Measurements from ENCODE around the gene NTF4. TPM values are rescaled to one million over a fixed set of nuclear protein-coding genes. Genes with fewer than 3 reads are reported as not detected.

The NTF4 gene
- total and polyA plus RNA-seq, 2 of the 4 experiments (the other 2 are of a cell fraction), result 0.09 to 0.18 TPM

DNA sequence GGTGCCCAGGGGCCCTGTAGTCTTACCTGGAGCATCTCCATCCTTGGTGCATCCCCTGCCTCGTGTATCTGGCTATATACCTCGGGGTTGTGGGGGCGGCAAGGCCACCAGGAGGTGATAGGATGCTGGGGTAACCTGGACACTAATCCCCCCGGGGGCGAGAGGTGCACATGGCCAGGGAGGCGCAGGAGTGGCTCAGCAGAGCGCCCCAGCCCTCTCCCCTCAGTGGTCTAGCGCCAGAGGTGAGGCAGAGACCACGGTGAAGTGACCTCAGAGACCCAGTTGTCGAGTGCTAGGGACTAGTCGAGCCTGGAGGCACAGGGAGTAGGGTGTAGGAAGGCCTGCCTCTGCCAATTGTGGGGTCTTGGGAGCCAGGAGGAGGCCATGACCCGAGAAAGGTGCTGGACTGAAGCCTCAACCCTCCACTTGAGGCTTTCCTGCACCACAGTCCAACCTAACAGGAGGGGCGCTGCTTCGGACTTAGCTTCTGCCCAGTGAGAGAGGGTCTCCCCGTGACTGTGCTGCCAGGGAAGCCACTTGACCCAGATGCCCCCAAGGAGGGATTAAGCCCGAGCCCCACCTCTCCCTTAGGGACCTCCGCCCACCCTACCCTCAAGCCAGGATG lies 47.5 kb downstream of the NTF4 start, which contains the start of gene LHB:
LHB (minus strand) TSS at position 51 of the 625 bp plus-strand sequence; CDS start at position 41, 10 bp downstream.
- H3K9me3 ChIP-seq (ENCODE audit: control insufficient read depth, insufficient read depth, low read length), result no peaks in the 10 kb centered on the region
- no peak within 1 kb of the TSS for H3K14ac ChIP-seq (replicated peaks; ENCODE audit: low read depth, low read length)
- H2BK15ac ChIP-seq (ENCODE audit: low read depth, low read length), result no peak within 1 kb of the TSS
- no peak within 1 kb of the TSS for H2BK5ac ChIP-seq (ENCODE audit: low read depth, low read length, poor library complexity, severe bottlenecking)
- WGBS, 2 experiments (ENCODE audit: extremely low coverage in 2 of 2, insufficient read length in 1 of 2), result 80% methylated on average over 2 of the region's 17 CpGs; no CpG with 5 or more reads in 1 of the 2 experiments
- H3K23ac ChIP-seq (ENCODE audit: low read depth, low read length), result no peak within 1 kb of the TSS
- DNase-seq, result no peak
- H2AK5ac ChIP-seq (ENCODE audit: low read depth, low read length), result no peak within 1 kb of the TSS
- 0 out of 2 replicates have a peak, but pooled peaks cover 3% of the 10 kb centered on the region for H3K9me1 ChIP-seq (ENCODE audit: insufficient read depth, low read length)
- peak within 1 kb of the TSS; percentile 78 for H2AFZ ChIP-seq (replicated peaks; ENCODE audit: low read length, poor library complexity)
- no peak within 1 kb of the TSS for H4K5ac ChIP-seq (ENCODE audit: low read depth, low read length)
- peak within 1 kb of the TSS in 1 of 2 experiments; percentile 67; a peak in 1 of 4 replicates for H4K8ac ChIP-seq (ENCODE audit: low read depth in 2 of 2, low read length in 2 of 2)
- H4K91ac ChIP-seq (ENCODE audit: insufficient read depth, low read depth, low read length), result no peak within 1 kb of the TSS
- no peak for ATAC-seq (ENCODE audit: low read depth)
- peak within 1 kb of the TSS; percentile 93 for H3K4me2 ChIP-seq (ENCODE audit: low read depth, low read length)
- no peak within 1 kb of the TSS for H2BK120ac ChIP-seq (ENCODE audit: low read depth, low read length)
- H3K4me1 ChIP-seq (ENCODE audit: control insufficient read depth, insufficient read depth, low read length), result peaks cover 5% of the 10 kb centered on the region; the same call in 1 of the 2 replicates
- H2AK9ac ChIP-seq (replicated peaks; ENCODE audit: low read depth, low read length, poor library complexity), result peak within 1 kb of the TSS; percentile 60
- BruUV-seq (replicated peaks), result no TSS peak
- no peaks in the 10 kb centered on the region; the same call in 1 of the 2 replicates for H4K20me1 ChIP-seq (ENCODE audit: insufficient read depth, low read length)
- H3K4ac ChIP-seq (ENCODE audit: low read depth, low read length), result no peak within 1 kb of the TSS
- H3K18ac ChIP-seq (ENCODE audit: low read depth, low read length), result no peak within 1 kb of the TSS
- H3K27me3 ChIP-seq (ENCODE audit: control insufficient read depth, insufficient read depth, low read length), result peaks cover 2% of the 10 kb centered on the region; the same call in 1 of the 2 replicates
- peak within 1 kb of the TSS; percentile 32 for H3K4me3 ChIP-seq (ENCODE audit: insufficient read depth, low read depth, low read length)
- no peak within 1 kb of the TSS for H2BK20ac ChIP-seq (ENCODE audit: low read depth, low read length)
- intact Hi-C loops (cut with micrococcal nuclease), result no loop called here
- POLR2A ChIA-PET (ENCODE audit: unreplicated experiment), result no interaction called here
- H3K9ac ChIP-seq (ENCODE audit: low read depth, low read length), result no peak within 1 kb of the TSS
- peaks cover 31% of the 10 kb centered on the region for H3K36me3 ChIP-seq (ENCODE audit: control insufficient read depth, insufficient read depth, low read length)
- TF ChIP-seq SMC3 (IDR thresholded peaks at IDR 0.05; ENCODE audit: low read depth, low read length), result no peak
- TF ChIP-seq POLR2A (IDR thresholded peaks at IDR 0.05; ENCODE audit: low read depth, low read length), result no peak
- TF ChIP-seq BHLHE40 (IDR thresholded peaks at IDR 0.05; ENCODE audit: low read depth, low read length), result no peak
- TF ChIP-seq CEBPB (IDR thresholded peaks at IDR 0.05; ENCODE audit: low read depth, low read length), result no peak
- TF ChIP-seq RFX5 (IDR thresholded peaks at IDR 0.05; ENCODE audit: low read depth, low read length), result no peak
- no peak for TF ChIP-seq NFE2L2 (IDR thresholded peaks at IDR 0.05; ENCODE audit: low read depth, low read length)
- TF ChIP-seq MAZ (IDR thresholded peaks at IDR 0.05; ENCODE audit: borderline replicate concordance, low read depth, low read length), result no peak
- TF ChIP-seq, protein P1, sequence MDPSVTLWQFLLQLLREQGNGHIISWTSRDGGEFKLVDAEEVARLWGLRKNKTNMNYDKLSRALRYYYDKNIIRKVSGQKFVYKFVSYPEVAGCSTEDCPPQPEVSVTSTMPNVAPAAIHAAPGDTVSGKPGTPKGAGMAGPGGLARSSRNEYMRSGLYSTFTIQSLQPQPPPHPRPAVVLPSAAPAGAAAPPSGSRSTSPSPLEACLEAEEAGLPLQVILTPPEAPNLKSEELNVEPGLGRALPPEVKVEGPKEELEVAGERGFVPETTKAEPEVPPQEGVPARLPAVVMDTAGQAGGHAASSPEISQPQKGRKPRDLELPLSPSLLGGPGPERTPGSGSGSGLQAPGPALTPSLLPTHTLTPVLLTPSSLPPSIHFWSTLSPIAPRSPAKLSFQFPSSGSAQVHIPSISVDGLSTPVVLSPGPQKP (IDR thresholded peaks at IDR 0.05; ENCODE audit: borderline replicate concordance, low read depth, low read length), result no peak
- no peak for TF ChIP-seq RAD21 (IDR thresholded peaks at IDR 0.05; ENCODE audit: low read length)
- no peak for TF ChIP-seq MAFK (IDR thresholded peaks at IDR 0.05; ENCODE audit: low read depth, low read length)
- no peak for TF ChIP-seq FOS (IDR thresholded peaks at IDR 0.05; ENCODE audit: low read depth, low read length)
- in situ Hi-C loops (cut with MboI; ENCODE audit: low sequenced_read_pairs), result no loop called here
- H3K56ac ChIP-seq (ENCODE audit: extremely low read depth, insufficient read depth, low read length), result no peak within 1 kb of the TSS; the same call in 1 of the 2 replicates
- CTCF ChIA-PET, result interaction anchor here (1.2 to 1.5 kb wide), 2 partner anchors 24 to 39 kb away, joined by 4 to 5 read pairs; partner anchors contain the start of genes GYS1 and RUVBL2
- no peak within 1 kb of the TSS for H3K27ac ChIP-seq (ENCODE audit: insufficient read depth, low read length)
- peaks cover 0 to 3% of the 10 kb centered on the region in 2 experiments; a peak in 1 of 4 replicates for H3K79me1 ChIP-seq (ENCODE audit: low read depth in 1 of 2, low read length in 2 of 2)
- dilution Hi-C loops (cut with HindIII; ENCODE audit: low sequenced_read_pairs, unreplicated experiment), result no loop called here
